IMR-90 (cell line): ENCODE results near the gene SPATA9.

Source experiments
- CEBPB ChIP-seq: IDR thresholded peaks from 2 replicates; pipeline ENCODE4 v1.6.1; 2012; ENCODE audit warnings: low read depth, low read length, improper control_type of control experiment
- CTCF ChIP-seq: conservative IDR thresholded peaks from 2 replicates; pipeline ENCODE4 v1.5.1; 2012; ENCODE audit warnings: mild to moderate bottlenecking, low read depth, low read length, improper control_type of control experiment
- MAZ ChIP-seq: IDR thresholded peaks from 2 replicates; pipeline ENCODE4 v1.6.1; 2012; ENCODE audit warnings: low read depth, mild to moderate bottlenecking, low read length, improper control_type of control experiment, moderate library complexity, borderline replicate concordance
- POLR2A ChIP-seq: IDR thresholded peaks from 2 replicates; pipeline ENCODE4 v1.6.1; 2012; ENCODE audit warnings: mild to moderate bottlenecking, low read depth, low read length
- RAD21 ChIP-seq: IDR thresholded peaks from 2 replicates; pipeline ENCODE4 v1.6.1; 2012; ENCODE audit warnings: low read length, improper control_type of control experiment

- no peak for TF ChIP-seq POLR2A
- TF ChIP-seq CTCF: no peak
- TF ChIP-seq RAD21: no peak
- TF ChIP-seq MAZ: no peak
- TF ChIP-seq CEBPB: no peak
Observed at GRCh38 chr5:95726811-95727763, 44.3 kb upstream of the SPATA9 start.
